ENCODE measurements around the gene VARS1.
"Not testable (repeated sequence)": the region's sequence is repeated elsewhere in the genome, so short reads cannot be mapped to it uniquely, and the experiment has no call there.

The VARS1 gene

DNA sequence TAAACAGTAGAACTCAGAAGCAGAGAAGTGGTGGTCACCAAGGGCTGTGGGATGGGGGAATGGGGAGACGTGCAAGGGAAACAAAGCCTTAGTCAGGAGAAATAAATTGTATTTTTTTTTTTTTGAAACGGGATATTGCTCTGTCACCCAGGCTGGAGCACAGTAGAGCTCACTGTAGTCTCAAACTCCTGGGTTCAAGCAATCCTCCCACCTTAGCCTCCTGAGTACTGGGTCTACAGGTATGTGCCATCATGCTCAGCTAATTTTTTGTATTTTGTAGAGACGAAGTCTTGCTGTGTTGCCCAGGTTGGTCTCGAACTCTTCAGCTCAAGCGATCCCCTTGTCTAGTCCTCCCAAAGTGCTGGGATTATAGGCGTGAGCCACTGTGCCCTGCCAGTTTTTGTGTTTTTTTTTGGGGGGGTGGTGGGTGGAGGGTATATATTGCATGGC, 35.4 kb upstream of the VARS1 start:
- Mint-ChIP-seq H3K9me3 (peaks cover 5% of the 10 kb centered on the region), H3K4me3 (peak overlapping the region; percentile 91), H3K27ac (peak overlapping the region; percentile 87), H3K4me1 (peaks cover 42% of the 10 kb centered on the region), H3K36me3 (ENCODE audit: low read depth) (peaks cover 12% of the 10 kb centered on the region), H3K27me3 (ENCODE audit: low read depth, poor library complexity) (peaks cover 4% of the 10 kb centered on the region)
- no peak for DNase-seq
- TF ChIP-seq, protein P1, sequence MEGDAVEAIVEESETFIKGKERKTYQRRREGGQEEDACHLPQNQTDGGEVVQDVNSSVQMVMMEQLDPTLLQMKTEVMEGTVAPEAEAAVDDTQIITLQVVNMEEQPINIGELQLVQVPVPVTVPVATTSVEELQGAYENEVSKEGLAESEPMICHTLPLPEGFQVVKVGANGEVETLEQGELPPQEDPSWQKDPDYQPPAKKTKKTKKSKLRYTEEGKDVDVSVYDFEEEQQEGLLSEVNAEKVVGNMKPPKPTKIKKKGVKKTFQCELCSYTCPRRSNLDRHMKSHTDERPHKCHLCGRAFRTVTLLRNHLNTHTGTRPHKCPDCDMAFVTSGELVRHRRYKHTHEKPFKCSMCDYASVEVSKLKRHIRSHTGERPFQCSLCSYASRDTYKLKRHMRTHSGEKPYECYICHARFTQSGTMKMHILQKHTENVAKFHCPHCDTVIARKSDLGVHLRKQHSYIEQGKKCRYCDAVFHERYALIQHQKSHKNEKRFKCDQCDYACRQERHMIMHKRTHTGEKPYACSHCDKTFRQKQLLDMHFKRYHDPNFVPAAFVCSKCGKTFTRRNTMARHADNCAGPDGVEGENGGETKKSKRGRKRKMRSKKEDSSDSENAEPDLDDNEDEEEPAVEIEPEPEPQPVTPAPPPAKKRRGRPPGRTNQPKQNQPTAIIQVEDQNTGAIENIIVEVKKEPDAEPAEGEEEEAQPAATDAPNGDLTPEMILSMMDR (IDR thresholded peaks at IDR 0.05), result no peak

GRCh38 chr6:31829633-31830283, 34.2 kb upstream of the VARS1 start:
- Mint-ChIP-seq H3K27ac (peak overlapping the region; percentile 53), H3K36me3 (ENCODE audit: low read depth) (peaks cover 7% of the 10 kb centered on the region), H3K27me3 (ENCODE audit: low read depth, poor library complexity) (peaks cover under 1% of the 10 kb centered on the region), H3K9me3 (peaks cover 5% of the 10 kb centered on the region), H3K4me1 (peaks cover 45% of the 10 kb centered on the region), H3K4me3 (peak overlapping the region; percentile 91)
- TF ChIP-seq, protein P1 (IDR thresholded peaks at IDR 0.05), result peak; percentile 42
- DNase-seq, result no peak

GRCh38 chr6:31827286-31828079, 31.9 kb upstream of the VARS1 start, which contains the start of gene HSPA1B:
HSPA1B (plus strand) TSS chr6:31827738; CDS start chr6:31827951, 213 bp downstream.
- H3K36me3 Mint-ChIP-seq (ENCODE audit: low read depth), result peaks cover 7% of the 10 kb centered on the region
- TF ChIP-seq, protein P1 (IDR thresholded peaks at IDR 0.05), result no peak
- H3K27me3 Mint-ChIP-seq (ENCODE audit: low read depth, poor library complexity), result peaks cover 4% of the 10 kb centered on the region
- DNase-seq, result peak; percentile 93
- H3K4me3 Mint-ChIP-seq, result peak within 1 kb of the TSS; percentile 92
- H3K4me1 Mint-ChIP-seq, result peaks cover 50% of the 10 kb centered on the region
- H3K9me3 Mint-ChIP-seq, result peaks cover 5% of the 10 kb centered on the region
- H3K27ac Mint-ChIP-seq, result peak within 1 kb of the TSS; percentile 98

DNA sequence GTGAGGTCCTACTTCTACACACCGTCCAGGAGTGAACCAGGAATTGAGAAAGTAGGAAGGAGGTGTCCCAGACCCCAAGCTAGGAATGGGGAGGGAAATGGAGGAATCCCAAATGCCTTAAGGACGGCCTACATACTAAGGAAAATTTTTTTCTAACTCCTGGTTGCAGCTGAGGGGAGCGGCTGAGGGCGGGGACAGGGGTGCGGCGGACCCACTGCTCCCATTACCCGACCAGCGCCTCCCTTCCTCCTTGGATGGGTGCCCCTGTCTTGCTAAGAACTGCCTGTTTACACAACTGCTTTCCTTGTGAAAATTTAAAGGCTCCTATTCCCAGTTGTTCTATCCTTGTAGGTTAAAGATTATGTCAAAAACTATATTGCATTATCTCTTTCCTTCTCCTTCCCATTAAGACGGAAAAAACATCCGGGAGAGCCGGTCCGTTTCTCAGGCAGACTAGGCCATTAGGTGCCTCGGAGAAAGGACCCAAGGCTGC, 31.3 kb upstream of the VARS1 start:
- H3K27ac Mint-ChIP-seq, result peak overlapping the region; percentile 98
- H3K9me3 Mint-ChIP-seq, result peaks cover 5% of the 10 kb centered on the region
- H3K36me3 Mint-ChIP-seq (ENCODE audit: low read depth), result peaks cover 7% of the 10 kb centered on the region
- peak; percentile 45 for DNase-seq
- TF ChIP-seq, protein P1 (IDR thresholded peaks at IDR 0.05), result no peak
- H3K4me1 Mint-ChIP-seq, result peaks cover 57% of the 10 kb centered on the region
- peaks cover 4% of the 10 kb centered on the region for H3K27me3 Mint-ChIP-seq (ENCODE audit: low read depth, poor library complexity)
- peak overlapping the region; percentile 92 for H3K4me3 Mint-ChIP-seq

DNA sequence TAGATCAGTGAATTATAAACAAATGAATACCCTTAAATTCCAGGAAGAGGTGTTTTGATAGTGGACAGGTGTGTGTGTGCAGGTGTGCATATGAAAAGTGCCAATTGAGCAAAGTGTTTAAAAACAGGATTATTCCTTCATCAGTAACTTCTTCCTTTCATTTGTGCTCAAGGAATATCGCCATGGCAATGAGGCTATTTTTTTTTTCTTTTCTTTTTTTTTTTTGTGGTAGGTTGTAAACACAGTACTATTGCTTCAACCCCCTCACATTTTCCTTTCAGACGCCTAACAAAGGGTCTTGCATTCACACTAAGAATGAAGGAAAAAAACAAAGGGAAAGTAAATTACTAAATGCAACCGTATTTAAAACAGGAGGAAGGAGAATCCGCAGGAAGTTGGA, 30.0 kb upstream of the VARS1 start:
- peaks cover 5% of the 10 kb centered on the region for H3K9me3 Mint-ChIP-seq
- DNase-seq, result no peak
- peaks cover 7% of the 10 kb centered on the region for H3K36me3 Mint-ChIP-seq (ENCODE audit: low read depth)
- no peak overlapping the region for H3K27ac Mint-ChIP-seq
- H3K4me1 Mint-ChIP-seq, result peaks cover 60% of the 10 kb centered on the region
- peaks cover 4% of the 10 kb centered on the region for H3K27me3 Mint-ChIP-seq (ENCODE audit: low read depth, poor library complexity)
- peak overlapping the region; percentile 92 for H3K4me3 Mint-ChIP-seq
- TF ChIP-seq, protein P1 (IDR thresholded peaks at IDR 0.05), result no peak

DNA sequence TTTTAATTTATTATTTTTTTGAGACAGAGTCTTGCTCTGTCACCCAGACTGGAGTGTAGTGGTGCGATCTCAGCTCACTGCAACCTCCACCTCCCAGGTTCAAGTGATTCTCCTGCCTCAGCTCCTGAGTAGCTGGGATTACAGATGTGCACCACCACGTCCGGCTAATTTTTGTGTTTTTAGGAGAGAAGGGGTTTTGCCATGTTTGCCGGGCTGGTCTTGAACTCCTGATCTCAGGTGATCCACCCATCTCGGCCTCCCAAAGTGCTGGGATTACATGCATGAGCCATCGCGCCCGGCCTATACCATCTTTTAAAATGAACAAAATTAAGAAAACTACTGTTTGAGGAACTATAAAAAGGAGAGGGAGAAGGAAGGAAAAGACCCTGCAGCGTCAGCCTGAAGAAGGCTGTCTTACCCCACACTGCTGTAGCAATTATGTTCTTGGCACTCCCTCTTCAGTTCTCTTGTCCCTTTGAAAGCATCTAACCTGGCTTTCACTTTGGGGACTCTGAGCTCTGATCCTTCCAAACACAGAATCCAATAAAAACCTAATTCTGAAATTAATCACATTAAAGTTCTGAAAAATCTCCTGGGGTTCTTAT, 28.1 kb upstream of the VARS1 start:
- not testable (repeated sequence) for H3K27ac Mint-ChIP-seq; H3K4me3 Mint-ChIP-seq; H3K36me3 Mint-ChIP-seq (ENCODE audit: low read depth); DNase-seq; H3K27me3 Mint-ChIP-seq (ENCODE audit: low read depth, poor library complexity)
- H3K4me1 Mint-ChIP-seq, result peaks cover 55% of the 10 kb centered on the region
- peaks cover 11% of the 10 kb centered on the region for H3K9me3 Mint-ChIP-seq
